Body of pancreas (tissue), 4 donors: ENCODE data around the gene EDIL3. TPM values are rescaled to one million over a fixed set of nuclear protein-coding genes. Genes with fewer than 3 reads are reported as not detected.
"Not testable (repeated sequence)": the region's sequence is repeated elsewhere in the genome, so short reads cannot be mapped to it uniquely, and the experiment has no call there.

Experiments
- ATAC-seq: fragments of 150-250 bp; one replicate; pipeline ENCODE4 v1.9.1; 2016
- DNase-seq, 4 donors: peaks; one replicate each; pipeline ENCODE4 v3.0.0-alpha.2; 2019
- H3K27ac ChIP-seq, 4 donors: fragments of 200-600 bp; sonication (generic); 1 replicate in 3 of 4; 2 replicates in 1 of 4; pipeline versions ENCODE4 v1.5.1 to v1.6.1; 2016 to 2019; ENCODE audit warnings: mild to moderate bottlenecking in 1 of 4, mixed read lengths in 1 of 4, moderate library complexity in 1 of 4
- H3K27me3 ChIP-seq, 2 donors: fragments of 200-600 bp; sonication (generic); one replicate each; pipeline ENCODE4 v1.6.0; 2016; ENCODE audit warnings: mild to moderate bottlenecking in 1 of 2
- H3K36me3 ChIP-seq, 2 donors: fragments of 200-600 bp; sonication (generic); replicated peaks in 1 of 2; 2 replicates each; pipeline ENCODE4 v1.5.1; 2016; ENCODE audit warnings: low read depth in 2 of 2; ENCODE audit not compliant: insufficient read depth in 1 of 2
- H3K4me1 ChIP-seq: fragments of 200-600 bp; sonication (generic); one replicate; pipeline ENCODE4 v1.6.0; 2016
- H3K4me3 ChIP-seq, 2 donors: fragments of 200-600 bp; sonication (generic); 1 replicate in 1 of 2; 2 replicates in 1 of 2; pipeline ENCODE4 v1.5.1; 2016 to 2019
- H3K9me3 ChIP-seq, 3 donors: fragments of 200-600 bp; sonication (generic); 1 replicate in 2 of 3; 2 replicates in 1 of 3; pipeline ENCODE4 v1.5.1; 2016
- CTCF ChIP-seq, 7 experiments: fragments of 450-650 bp in 4 of 7; fragments of 200-600 bp in 3 of 7; sonication (generic) in 3 of 7; IDR thresholded peaks; one replicate each; pipeline ENCODE4 v1.5.1; 2016 to 2019; ENCODE audit warnings: antibody characterized with exemption in 7 of 7
- POLR2A ChIP-seq, 3 donors: fragments of 450-650 bp; IDR thresholded peaks; one replicate each; pipeline ENCODE4 v1.6.1; 2016; ENCODE audit warnings: antibody characterized with exemption in 3 of 3, mild to moderate bottlenecking in 2 of 3
- WGBS, 2 donors: methylation state at CpG; one replicate each; pipeline ENCODE4 v1.1.5; 2017; 5-methylcytosine and 5-hydroxymethylcytosine counted together
- intact Hi-C: fragments of 100-400 bp; cut with DNase I; formaldehyde crosslinking; loops from one replicate; pipeline ENCODE4 v1.15.1; 2023
- total RNA-seq, 2 donors: library from RNA; depleted of rRNA; stranded (reverse); fragments of >200 nt; gene quantifications; one replicate each; pipeline ENCODE4 v1.1.0, GENCODE V29; 2016

The EDIL3 gene
- total RNA-seq, 2 donors from 2014 or later = 2.3 to 4.7 TPM

- intact Hi-C loops = no loop called here
- WGBS, 2 donors = 90 to 95% methylated on average over 2 of the region's 2 CpGs
- H3K27me3 ChIP-seq = no peaks in the 10 kb centered on the region
These were observed 327.5 kb downstream of the EDIL3 start for GRCh38 chr5:84057211-84057610.

GRCh38 chr5:84045964-84046363 is 338.7 kb downstream of the EDIL3 start:
- 59 to 65% methylated on average over 3 of the region's 3 CpGs for WGBS, 2 donors
- no peak for ATAC-seq
- TF ChIP-seq CTCF (IDR thresholded peaks at IDR 0.05) = no peak
- TF ChIP-seq POLR2A (IDR thresholded peaks at IDR 0.05) = no peak

More at GRCh38 chr5:84057211-84057610, 327.5 kb downstream of the EDIL3 start:
- no peaks in the 10 kb centered on the region for H3K4me1 ChIP-seq
- no peak overlapping the region for H3K27ac ChIP-seq
- ATAC-seq (no peak), DNase-seq (no peak)
- H3K4me3 ChIP-seq = no peak overlapping the region
- no peaks in the 10 kb centered on the region for H3K9me3 ChIP-seq
- TF ChIP-seq POLR2A (IDR thresholded peaks at IDR 0.05) = no peak
- no peak for TF ChIP-seq CTCF (IDR thresholded peaks at IDR 0.05)
- H3K36me3 ChIP-seq = no peaks in the 10 kb centered on the region

DNA sequence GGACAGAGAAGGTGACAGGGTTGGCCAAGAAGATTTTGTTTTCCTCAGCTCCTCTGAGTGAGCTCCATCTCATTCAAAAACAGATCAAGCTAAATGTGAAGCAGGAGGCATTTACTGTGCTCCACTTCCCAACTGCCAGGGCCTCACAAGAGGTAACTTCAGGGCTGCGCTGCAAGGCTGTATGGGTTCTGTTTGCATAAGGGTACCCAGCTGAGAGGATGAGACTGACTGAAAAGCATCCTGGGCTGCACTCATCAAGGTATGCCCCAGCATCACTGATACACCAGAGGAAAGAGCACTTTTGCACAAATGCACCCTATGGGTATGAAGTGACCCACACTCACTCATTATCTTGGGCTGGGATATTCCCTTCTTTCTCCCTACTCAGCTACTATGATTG is 347.8 kb downstream of the EDIL3 start:
- no peaks in the 10 kb centered on the region for H3K36me3 ChIP-seq
- no peak for ATAC-seq
- no peak overlapping the region for H3K4me3 ChIP-seq
- no peak overlapping the region for H3K27ac ChIP-seq
- no peaks in the 10 kb centered on the region for H3K9me3 ChIP-seq
- DNase-seq = no peak
- WGBS, 2 donors = 75 to 100% methylated on average over 1 of the region's 1 CpG
- TF ChIP-seq POLR2A (IDR thresholded peaks at IDR 0.05) = no peak
- TF ChIP-seq CTCF (IDR thresholded peaks at IDR 0.05) = no peak
- H3K4me1 ChIP-seq = no peaks in the 10 kb centered on the region
- H3K27me3 ChIP-seq = no peaks in the 10 kb centered on the region
- intact Hi-C loops = no loop called here

More at GRCh38 chr5:84045964-84046363, 338.7 kb downstream of the EDIL3 start:
- H3K36me3 ChIP-seq = no peaks in the 10 kb centered on the region
- H3K4me1 ChIP-seq = no peaks in the 10 kb centered on the region
- DNase-seq = no peak
- H3K4me3 ChIP-seq = no peak overlapping the region
- H3K27ac ChIP-seq = no peak overlapping the region
- intact Hi-C loops = no loop called here
- no peaks in the 10 kb centered on the region for H3K9me3 ChIP-seq
- no peaks in the 10 kb centered on the region for H3K27me3 ChIP-seq

DNA sequence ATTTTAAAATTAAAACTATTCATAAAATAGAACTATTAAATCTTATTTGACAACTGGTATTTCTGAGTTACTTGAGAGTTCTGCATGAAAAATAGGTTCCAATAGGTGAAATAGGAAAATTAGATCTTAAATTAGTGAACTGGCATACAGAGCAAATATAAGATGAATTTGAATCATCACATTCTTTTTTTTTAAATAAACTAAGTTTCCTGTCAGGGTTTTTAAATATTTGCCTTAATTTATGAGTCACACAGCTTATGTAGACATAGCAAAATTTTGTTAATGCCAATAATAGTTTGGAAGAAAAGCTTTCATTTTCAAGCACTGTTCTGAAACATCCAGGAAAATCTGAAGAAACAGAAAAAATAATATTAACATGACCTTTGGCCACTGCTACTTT is 352.4 kb downstream of the EDIL3 start:
- intact Hi-C loops = no loop called here
- no peak for DNase-seq
- H3K4me1 ChIP-seq = no peaks in the 10 kb centered on the region
- no peak overlapping the region for H3K27ac ChIP-seq
- H3K27me3 ChIP-seq = no peaks in the 10 kb centered on the region
- H3K9me3 ChIP-seq = no peaks in the 10 kb centered on the region
- no peaks in the 10 kb centered on the region for H3K36me3 ChIP-seq
- ATAC-seq = no peak
- TF ChIP-seq CTCF (IDR thresholded peaks at IDR 0.05) (no peak), POLR2A (IDR thresholded peaks at IDR 0.05) (no peak)
- no peak overlapping the region for H3K4me3 ChIP-seq

GRCh38 chr5:84028093-84028492 is 356.6 kb downstream of the EDIL3 start:
- intact Hi-C loops = no loop called here
- WGBS, 2 donors = 58 to 65% methylated on average over 4 of the region's 4 CpGs
- H3K36me3 ChIP-seq = no peaks in the 10 kb centered on the region
- DNase-seq = no peak
- H3K4me3 ChIP-seq = no peak overlapping the region
- H3K27ac ChIP-seq = no peak overlapping the region
- no peaks in the 10 kb centered on the region for H3K9me3 ChIP-seq
- no peak for ATAC-seq
- no peak for TF ChIP-seq POLR2A (IDR thresholded peaks at IDR 0.05)
- no peak for TF ChIP-seq CTCF (IDR thresholded peaks at IDR 0.05)
- no peaks in the 10 kb centered on the region for H3K4me1 ChIP-seq
- no peaks in the 10 kb centered on the region for H3K27me3 ChIP-seq

DNA sequence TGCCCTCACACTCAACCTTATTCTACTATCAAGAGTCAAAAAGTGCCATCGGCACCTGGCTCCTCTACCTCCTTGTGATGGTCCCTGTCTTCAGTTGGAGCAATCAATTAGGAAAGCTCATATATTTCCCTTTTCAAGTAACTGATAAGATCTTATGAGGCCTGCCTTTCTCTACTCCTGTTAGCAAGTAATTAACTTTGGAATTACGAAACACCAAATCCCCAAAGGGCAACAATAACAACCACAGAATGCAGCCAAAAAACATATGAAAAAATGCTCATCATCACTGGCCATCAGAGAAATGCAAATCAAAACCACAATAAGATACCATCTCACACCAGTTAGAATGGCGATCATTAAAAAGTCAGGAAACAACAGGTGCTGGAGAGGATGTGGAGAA is 366.2 kb downstream of the EDIL3 start:
- H3K4me1 ChIP-seq, DNase-seq, H3K36me3 ChIP-seq, ATAC-seq, H3K4me3 ChIP-seq, H3K9me3 ChIP-seq, H3K27me3 ChIP-seq, intact Hi-C loops, H3K27ac ChIP-seq: not testable (repeated sequence)
- WGBS, 2 donors = 76 to 87% methylated on average over 3 of the region's 3 CpGs
